Neural progenitor cell (in vitro differentiated cells): ENCODE results near the gene ULBP2.

Source experiments
- CTCF ChIP-seq: fragments of 200-600 bp; sonication (generic); IDR thresholded peaks from 2 replicates; pipeline ENCODE4 v1.5.1; 2017; ENCODE audit warnings: antibody characterized with exemption, mild to moderate bottlenecking
- EZH2 ChIP-seq: fragments of 200-600 bp; sonication (generic); IDR thresholded peaks from 2 replicates; pipeline ENCODE4 v1.6.1; 2017; ENCODE audit warnings: antibody characterized with exemption, mild to moderate bottlenecking, moderate library complexity
- EZH2phosphoT487 ChIP-seq: fragments of 200-600 bp; sonication (generic); IDR thresholded peaks from 2 replicates; pipeline ENCODE4 v1.6.1; 2017; ENCODE audit warnings: antibody characterized with exemption

- no peak for TF ChIP-seq CTCF
- no peak for TF ChIP-seq EZH2phosphoT487
- TF ChIP-seq EZH2, result no peak
Measured at GRCh38 chr6:149897015-149897697, 44.7 kb upstream of the ULBP2 start.
